ELR (cell line): ENCODE measurements around the gene TMEM9.
A peak's percentile ranks its signal among the peaks of the same experiment; 100 is the strongest.
"Not testable (repeated sequence)": the region's sequence is repeated elsewhere in the genome, so short reads cannot be mapped to it uniquely, and the experiment has no call there.

ENCODE experiments used
- DNase-seq: peaks from one replicate; pipeline ENCODE4 v3.0.0-alpha.2; 2015; ENCODE audit warnings: low read depth

The TMEM9 gene

DNA sequence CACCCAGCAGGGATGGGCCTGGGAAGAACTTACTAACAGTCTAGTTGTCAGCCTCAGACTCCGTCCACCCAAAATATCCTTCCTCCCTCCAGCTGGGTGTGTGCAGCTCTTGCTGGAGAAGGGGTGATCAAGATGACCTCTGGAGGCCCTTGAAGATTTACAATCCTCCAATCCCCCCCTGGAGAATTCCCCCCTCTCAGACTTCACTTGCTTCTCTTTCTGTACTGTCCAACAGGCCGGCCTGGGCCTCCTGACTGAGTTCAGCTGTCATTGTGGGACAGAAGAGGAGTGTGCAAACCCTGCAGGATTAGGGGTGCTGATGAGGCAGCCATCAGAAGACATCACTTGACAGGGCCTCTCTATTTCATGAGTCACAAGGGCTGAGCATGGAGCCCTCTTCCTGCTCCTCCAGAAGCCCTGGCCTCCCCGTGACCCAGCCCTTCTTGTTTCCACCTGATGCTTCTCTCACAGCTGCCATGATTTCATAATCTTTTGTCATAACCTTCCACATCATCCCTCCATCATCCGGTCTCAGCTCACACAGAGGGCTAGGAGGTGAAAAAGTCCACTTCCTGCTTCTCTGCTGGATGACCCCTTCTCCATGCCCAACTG lies 18.8 kb upstream of the TMEM9 start:
- peak; percentile 77 for DNase-seq

DNA sequence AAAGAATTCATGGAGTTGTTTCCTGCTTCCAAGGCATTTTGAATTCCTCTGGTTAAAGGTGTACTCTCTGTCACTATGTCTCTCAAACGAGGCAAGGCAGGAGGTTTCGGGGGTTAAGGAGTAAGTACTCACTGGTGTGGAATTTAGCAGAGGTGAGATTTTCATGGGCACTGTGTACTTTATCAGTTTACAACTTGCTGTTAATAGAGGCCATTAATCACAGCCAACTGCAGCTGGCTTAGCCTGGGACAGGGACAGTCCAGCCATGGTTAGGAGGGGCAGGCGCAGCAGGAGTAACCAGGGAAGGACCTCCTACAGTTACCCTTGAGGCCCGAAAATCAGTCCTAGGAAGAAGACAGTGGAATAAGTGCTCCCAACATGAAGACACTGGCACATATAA lies 18.1 kb upstream of the TMEM9 start:
- no peak for DNase-seq

DNA sequence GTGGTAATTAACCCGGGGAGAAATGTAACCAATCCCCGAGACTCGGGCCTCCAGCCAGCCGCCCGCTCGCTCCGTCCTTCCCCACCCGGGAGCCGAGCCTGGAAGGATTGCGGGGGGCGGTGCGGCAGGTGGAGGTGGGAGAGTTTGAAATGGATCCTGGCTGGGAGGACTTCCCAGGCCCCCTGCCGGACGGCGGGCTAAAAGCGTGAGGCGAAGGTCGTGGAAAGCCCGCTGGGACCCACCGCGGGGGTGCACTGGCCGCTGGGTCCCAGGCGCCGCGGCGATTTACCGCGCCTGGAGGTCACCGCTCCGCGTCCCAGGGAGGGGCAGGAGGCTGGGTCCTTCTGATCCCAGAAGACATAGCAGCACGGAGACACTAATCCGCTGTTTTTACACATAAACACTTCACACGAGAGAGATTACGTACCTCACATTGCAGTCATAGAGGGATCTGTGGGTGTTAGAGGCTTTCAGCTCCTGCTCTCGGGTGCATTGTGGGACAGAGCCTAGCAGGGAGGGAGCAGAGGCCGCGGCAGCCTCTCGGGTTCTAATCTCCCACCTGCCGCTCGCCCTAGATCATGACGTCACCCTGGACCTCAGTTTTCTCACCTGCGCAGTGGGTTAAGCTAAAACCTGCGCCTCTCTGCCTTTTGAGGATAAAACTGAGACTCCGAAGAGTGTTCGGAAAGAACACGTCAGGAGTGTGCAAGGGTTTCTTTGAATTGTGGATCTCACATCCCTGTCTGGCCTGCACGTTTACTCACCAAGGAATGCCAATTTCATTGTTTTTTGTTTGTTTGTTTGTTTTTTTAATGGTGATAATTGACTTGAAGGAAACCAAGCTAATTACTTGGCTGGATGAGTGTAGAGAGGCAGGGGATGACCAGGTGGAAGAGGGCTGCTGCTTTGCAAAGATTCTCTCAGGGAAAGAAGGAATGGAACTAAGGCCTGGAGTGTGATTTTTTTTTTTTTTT lies 17.1 kb upstream of the TMEM9 start:
- DNase-seq: peak; percentile 50

GRCh38 chr1:201170533-201171062 lies 16.3 kb upstream of the TMEM9 start:
- DNase-seq: peak; percentile 93

DNA sequence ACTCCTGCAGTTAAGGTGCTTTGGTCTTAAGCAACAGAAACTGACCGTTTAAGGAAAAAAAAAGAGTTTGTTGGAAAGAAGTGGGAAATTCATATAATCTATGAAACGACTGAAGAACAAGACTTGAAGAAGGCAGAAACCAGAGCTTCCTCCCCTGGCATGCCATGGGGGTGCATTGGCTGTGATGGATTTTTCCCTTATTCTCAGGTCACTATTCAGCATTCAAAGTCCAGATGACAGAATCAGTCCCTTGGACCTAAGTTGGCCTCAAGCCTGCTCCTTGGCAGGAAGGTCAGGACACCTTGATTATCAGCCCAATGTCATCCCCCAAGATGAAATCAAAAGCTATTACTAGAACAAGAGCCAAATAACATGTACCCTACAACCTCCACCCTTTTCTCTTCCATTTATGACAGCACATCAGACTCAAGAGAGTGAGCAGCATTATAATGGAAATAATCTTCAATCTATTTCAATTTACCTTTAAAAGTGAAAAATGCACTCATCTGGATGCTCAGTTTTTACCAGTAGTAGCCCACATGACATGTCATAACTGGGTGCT lies 15.8 kb upstream of the TMEM9 start:
- DNase-seq: no peak

GRCh38 chr1:201169203-201169602 lies 14.9 kb upstream of the TMEM9 start:
- DNase-seq: no peak

GRCh38 chr1:201167041-201167991 lies 13.0 kb upstream of the TMEM9 start:
- DNase-seq: no peak

GRCh38 chr1:201164645-201165044 lies 10.4 kb upstream of the TMEM9 start:
- no peak for DNase-seq

DNA sequence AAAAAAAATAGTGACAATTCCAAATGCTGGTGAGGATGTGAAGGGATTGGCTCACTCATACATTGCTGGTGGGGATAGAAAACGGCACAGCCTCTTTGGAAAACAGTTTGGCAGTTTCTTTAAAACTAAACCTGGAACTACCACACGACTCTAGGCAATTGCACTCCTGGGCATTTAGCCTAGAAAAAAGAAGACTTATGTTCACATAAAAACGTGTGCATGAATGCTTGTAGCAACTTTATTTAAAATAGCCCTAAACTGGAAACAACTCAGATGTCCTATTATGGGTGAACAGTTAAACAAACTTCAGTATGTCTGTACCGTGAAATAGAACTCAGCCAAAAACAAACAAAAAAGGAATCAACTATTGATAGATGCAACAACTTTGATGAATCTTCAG lies 9.4 kb upstream of the TMEM9 start:
- DNase-seq: no peak

- DNase-seq: not testable (repeated sequence)
Measured at GRCh38 chr1:201163036-201163435, 8.8 kb upstream of the TMEM9 start.

- no peak for DNase-seq
Measured at GRCh38 chr1:201157949-201158348, 3.7 kb upstream of the TMEM9 start.

DNA sequence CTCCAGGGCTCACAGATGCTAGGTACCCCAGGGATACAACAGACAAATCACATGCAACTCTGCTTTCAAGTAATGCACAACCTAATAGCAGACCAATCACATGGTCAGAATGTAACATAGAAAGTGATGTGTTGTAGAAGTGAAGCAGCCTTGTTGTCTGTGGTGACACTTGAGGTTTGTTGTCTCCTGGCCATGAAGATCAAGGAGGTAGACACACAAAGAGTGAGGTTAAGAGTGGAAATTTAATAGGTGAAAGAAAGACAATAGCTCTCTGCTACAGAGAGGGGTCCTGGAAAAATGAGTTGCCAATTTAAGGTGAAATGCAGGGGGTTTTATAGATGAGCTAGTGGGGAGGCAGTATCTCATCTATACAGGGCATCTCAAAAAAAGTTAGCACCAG lies 2.5 kb upstream of the TMEM9 start:
- no peak for DNase-seq

GRCh38 chr1:201156346-201156745 lies 2.1 kb upstream of the TMEM9 start:
- DNase-seq: no peak

DNA sequence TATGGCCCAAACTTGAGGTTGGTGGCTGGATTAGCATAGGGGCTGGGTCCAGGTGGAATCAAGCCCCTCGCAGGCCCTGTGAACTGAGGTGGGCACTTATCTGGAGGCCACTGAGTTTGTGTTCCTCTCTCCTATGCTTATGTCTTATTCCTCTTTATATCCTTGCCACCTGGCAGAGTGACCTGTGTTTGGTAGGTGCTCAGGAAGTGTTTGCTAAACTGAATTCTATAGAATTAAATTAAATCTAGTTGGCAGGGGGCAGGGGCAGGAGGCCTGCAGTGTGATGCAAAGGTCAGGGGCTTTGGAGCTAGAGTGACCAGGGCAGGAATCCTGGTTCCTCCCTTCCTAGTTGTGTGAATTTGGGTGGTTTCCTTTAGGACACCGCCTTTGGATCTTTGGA lies 1.1 kb upstream of the TMEM9 start:
- no peak for DNase-seq

DNA sequence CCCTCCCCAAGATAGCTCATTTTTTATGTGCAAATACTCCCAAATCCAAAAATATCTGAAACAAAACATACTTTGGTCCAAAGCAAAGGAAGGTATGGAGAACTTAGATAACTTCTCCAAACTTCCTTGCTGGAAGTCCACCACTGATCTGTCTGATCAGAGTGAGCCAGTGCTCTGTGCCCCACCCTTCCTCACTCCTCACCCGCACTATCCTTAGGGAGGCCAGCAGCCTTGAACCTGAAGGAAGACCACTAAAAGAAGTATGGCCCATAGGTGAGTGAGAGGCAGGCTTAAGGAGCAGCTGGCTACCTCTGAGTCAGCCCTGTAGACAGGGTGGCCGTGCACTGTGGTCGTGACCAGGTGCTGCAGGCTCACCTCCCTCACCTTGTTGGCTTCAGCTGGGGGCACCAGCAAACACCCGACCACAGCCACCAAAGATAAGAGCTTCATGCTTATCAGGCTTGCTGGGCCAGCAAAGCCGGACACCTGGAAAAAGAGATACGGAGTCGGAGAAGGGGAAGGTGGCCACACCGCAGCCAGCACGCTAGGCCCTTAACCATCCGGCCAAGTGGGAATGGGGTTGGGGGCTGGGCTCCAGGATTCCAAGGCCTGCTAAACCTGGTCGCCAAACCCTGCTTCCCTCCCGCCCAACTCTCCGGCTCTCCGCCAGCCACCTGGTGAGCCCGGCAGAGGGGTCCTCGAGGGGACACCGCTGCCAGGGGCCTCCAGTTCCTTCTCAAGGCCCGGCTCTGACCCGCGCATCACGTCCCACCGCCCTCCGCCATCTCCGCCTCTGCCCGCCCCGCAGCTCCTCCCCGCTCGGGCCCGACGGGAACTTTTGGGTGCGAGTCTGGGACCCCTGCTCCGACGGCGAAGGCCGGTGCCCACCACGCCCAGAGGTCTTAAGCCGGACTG lies 543 bp downstream of the TMEM9 start:
- DNase-seq: no peak

- peak; percentile 73 for DNase-seq
Measured at GRCh38 chr1:201149400-201149799, 4.9 kb downstream of the TMEM9 start.

DNA sequence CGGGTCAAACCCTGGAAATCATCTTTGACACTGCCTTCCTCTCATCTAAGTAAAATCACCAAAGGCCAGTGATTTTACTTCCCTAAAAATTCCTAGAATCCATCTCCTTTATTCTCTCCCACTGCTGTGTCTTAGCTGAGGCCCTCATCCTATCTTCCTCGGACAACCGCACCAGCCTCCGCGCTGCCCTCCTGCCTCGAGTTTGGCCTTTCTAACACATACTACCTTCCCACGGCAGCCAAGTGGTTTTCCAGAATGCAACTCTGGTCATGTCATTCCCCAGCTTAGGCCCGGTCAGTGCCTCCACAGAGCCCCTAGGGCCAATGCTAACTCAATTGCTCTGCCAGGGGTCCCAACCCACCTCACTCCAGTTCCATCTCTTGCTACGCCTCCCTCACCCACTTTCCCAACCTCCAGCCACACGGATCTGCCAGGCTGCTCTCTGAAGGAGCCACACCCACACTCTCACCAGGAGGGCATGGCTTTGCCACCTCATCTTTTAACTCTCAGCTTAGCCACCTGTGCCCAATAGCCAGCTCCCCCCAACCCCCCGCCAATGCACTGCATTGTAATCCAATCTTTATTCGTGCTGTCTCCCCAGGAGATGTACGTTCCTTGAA lies 6.8 kb downstream of the TMEM9 start:
- DNase-seq: no peak

GRCh38 chr1:201146626-201147390 lies 7.5 kb downstream of the TMEM9 start:
- no peak for DNase-seq

DNA sequence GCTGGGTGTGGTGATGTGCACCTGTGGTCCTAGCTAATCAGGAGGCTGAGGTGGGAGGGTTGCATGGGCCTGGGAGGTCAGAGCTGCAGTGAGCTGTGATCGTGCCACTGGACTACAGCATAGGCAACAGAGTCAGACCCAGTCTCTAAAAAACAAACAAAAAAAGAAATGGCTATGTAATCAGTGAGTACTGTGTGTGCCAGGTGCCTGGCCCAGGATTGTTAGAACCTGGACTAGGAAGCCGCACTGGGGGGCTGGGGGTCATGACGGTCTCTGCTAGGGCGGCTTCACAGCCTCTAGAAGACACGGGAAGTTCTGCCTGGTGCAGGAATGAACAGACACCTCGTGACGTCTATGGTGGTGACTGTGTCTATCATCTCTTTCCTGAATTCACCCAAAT lies 8.5 kb downstream of the TMEM9 start:
- DNase-seq: no peak
